Measurements from ENCODE around the gene SH3PXD2A. TPM values are rescaled to one million over a fixed set of nuclear protein-coding genes. Genes with fewer than 3 reads are reported as not detected.
A peak's percentile ranks its signal among the peaks of the same experiment; 100 is the strongest.

SH3PXD2A gene, protein sequence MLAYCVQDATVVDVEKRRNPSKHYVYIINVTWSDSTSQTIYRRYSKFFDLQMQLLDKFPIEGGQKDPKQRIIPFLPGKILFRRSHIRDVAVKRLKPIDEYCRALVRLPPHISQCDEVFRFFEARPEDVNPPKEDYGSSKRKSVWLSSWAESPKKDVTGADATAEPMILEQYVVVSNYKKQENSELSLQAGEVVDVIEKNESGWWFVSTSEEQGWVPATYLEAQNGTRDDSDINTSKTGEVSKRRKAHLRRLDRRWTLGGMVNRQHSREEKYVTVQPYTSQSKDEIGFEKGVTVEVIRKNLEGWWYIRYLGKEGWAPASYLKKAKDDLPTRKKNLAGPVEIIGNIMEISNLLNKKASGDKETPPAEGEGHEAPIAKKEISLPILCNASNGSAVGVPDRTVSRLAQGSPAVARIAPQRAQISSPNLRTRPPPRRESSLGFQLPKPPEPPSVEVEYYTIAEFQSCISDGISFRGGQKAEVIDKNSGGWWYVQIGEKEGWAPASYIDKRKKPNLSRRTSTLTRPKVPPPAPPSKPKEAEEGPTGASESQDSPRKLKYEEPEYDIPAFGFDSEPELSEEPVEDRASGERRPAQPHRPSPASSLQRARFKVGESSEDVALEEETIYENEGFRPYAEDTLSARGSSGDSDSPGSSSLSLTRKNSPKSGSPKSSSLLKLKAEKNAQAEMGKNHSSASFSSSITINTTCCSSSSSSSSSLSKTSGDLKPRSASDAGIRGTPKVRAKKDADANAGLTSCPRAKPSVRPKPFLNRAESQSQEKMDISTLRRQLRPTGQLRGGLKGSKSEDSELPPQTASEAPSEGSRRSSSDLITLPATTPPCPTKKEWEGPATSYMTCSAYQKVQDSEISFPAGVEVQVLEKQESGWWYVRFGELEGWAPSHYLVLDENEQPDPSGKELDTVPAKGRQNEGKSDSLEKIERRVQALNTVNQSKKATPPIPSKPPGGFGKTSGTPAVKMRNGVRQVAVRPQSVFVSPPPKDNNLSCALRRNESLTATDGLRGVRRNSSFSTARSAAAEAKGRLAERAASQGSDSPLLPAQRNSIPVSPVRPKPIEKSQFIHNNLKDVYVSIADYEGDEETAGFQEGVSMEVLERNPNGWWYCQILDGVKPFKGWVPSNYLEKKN
- total RNA-seq: 10 to 100 TPM; 24.5 to 58.2 (median 31.9) TPM
- polyA plus RNA-seq: 10 to 100 TPM; 19.0 to 23.6 (median 19.2) TPM

DNA sequence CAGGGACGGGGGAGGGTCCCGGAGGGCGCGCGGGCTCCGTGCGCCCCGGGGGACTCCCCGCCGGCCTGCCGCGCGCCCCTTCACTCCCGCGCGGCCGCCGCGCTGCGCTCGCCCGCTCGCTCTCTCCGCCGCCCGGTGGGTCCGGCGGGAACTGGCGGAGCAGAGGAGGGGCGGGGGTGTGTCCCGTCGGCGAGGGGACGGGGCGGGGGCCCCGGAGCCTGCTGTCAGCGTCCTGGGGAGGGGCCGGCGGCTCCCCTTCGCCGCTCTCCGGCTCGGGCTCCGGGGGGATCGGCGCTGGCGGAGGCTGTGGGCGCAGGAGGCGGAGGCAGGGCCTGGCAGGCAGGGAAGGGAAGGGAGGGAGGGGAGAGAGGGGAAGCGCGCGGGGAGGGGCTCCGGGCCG, at the start of gene SH3PXD2A:
SH3PXD2A (minus strand) TSS at position 153 of the 400 bp plus-strand sequence. CDS start 310 bp downstream, outside the sequence.
- WGBS, 2 donors: 1% methylated on average over 54 of the region's 54 CpGs
- no peak for TF ChIP-seq POLR2A (IDR thresholded peaks at IDR 0.05)
- TF ChIP-seq, protein P1, sequence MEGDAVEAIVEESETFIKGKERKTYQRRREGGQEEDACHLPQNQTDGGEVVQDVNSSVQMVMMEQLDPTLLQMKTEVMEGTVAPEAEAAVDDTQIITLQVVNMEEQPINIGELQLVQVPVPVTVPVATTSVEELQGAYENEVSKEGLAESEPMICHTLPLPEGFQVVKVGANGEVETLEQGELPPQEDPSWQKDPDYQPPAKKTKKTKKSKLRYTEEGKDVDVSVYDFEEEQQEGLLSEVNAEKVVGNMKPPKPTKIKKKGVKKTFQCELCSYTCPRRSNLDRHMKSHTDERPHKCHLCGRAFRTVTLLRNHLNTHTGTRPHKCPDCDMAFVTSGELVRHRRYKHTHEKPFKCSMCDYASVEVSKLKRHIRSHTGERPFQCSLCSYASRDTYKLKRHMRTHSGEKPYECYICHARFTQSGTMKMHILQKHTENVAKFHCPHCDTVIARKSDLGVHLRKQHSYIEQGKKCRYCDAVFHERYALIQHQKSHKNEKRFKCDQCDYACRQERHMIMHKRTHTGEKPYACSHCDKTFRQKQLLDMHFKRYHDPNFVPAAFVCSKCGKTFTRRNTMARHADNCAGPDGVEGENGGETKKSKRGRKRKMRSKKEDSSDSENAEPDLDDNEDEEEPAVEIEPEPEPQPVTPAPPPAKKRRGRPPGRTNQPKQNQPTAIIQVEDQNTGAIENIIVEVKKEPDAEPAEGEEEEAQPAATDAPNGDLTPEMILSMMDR (IDR thresholded peaks at IDR 0.05): peak in 1 of 4 experiments; percentile 24
- peak in 3 of 4 donors; percentile 15 to 54 (median 43) for TF ChIP-seq POLR2AphosphoS5 (IDR thresholded peaks at IDR 0.05)
- TF ChIP-seq EP300 (IDR thresholded peaks at IDR 0.05): no peak
- intact Hi-C loops (cut with DNase I): loop anchor here (5.0 to 10.0 kb wide), 2 partner anchors 83 to 261 kb away; no protein-coding TSS in a partner anchor
- Histone ChIP-seq H3K4me3 (peak within 1 kb of the TSS; percentile 57 to 73 (median 66)), H3K36me3 (no peaks in the 10 kb centered on the region), H3K4me1 (peaks cover 0 to 57% (median 40%) of the 10 kb centered on the region in 4 donors), H3K27ac (peak within 1 kb of the TSS; percentile 73 to 85 (median 78)), H3K27me3 (no peaks in the 10 kb centered on the region), H3K9me3 (no peaks in the 10 kb centered on the region)
- peak; percentile 73 for DNase-seq

GRCh38 chr10:103901299-103901698, 45.9 kb upstream of the SH3PXD2A start:
- no peak for DNase-seq
- H3K9me3 ChIP-seq: no peaks in the 10 kb centered on the region
- H3K4me3 ChIP-seq: no peak overlapping the region
- intact Hi-C loops (cut with DNase I): loop anchor here (10.0 kb wide), 1 partner anchor 334 kb away; the partner anchor contains the start of gene CFAP43
- H3K27me3 ChIP-seq: no peaks in the 10 kb centered on the region
- H3K36me3 ChIP-seq: peaks cover 4 to 65% (median 23%) of the 10 kb centered on the region in 4 donors
- TF ChIP-seq POLR2A (IDR thresholded peaks at IDR 0.05): no peak
- no peak for TF ChIP-seq EP300 (IDR thresholded peaks at IDR 0.05)
- TF ChIP-seq, protein P1 (IDR thresholded peaks at IDR 0.05): no peak
- TF ChIP-seq POLR2AphosphoS5 (IDR thresholded peaks at IDR 0.05): no peak
- 78 to 87% methylated on average over 5 of the region's 5 CpGs for WGBS, 2 donors
- no peaks in the 10 kb centered on the region for H3K4me1 ChIP-seq
- no peak overlapping the region for H3K27ac ChIP-seq

- Histone ChIP-seq H3K9me3 (no peaks in the 10 kb centered on the region), H3K4me1 (peaks cover 0 to 14% (median 10%) of the 10 kb centered on the region in 4 donors), H3K27ac (no peak overlapping the region), H3K4me3 (no peak overlapping the region), H3K36me3 (peaks cover 4 to 61% (median 19%) of the 10 kb centered on the region in 4 donors), H3K27me3 (no peaks in the 10 kb centered on the region)
- TF ChIP-seq POLR2A (IDR thresholded peaks at IDR 0.05) (no peak), EP300 (IDR thresholded peaks at IDR 0.05) (no peak), POLR2AphosphoS5 (IDR thresholded peaks at IDR 0.05) (no peak)
- TF ChIP-seq, protein P1 (IDR thresholded peaks at IDR 0.05): no peak
- 97 to 98% methylated on average over 5 of the region's 5 CpGs for WGBS, 2 donors
- DNase-seq: no peak
- intact Hi-C loops (cut with DNase I): no loop called here
Observed at GRCh38 chr10:103899312-103899711, 43.9 kb upstream of the SH3PXD2A start.

GRCh38 chr10:103897241-103897774, 41.9 kb upstream of the SH3PXD2A start:
- H3K4me1 ChIP-seq: peaks cover 0 to 21% (median 15%) of the 10 kb centered on the region in 4 donors
- peaks cover 4 to 55% (median 19%) of the 10 kb centered on the region in 4 donors for H3K36me3 ChIP-seq
- DNase-seq: no peak
- TF ChIP-seq POLR2A (IDR thresholded peaks at IDR 0.05): no peak
- TF ChIP-seq EP300 (IDR thresholded peaks at IDR 0.05): no peak
- TF ChIP-seq POLR2AphosphoS5 (IDR thresholded peaks at IDR 0.05): no peak
- TF ChIP-seq, protein P1 (IDR thresholded peaks at IDR 0.05): no peak
- no peak overlapping the region for H3K4me3 ChIP-seq
- H3K27ac ChIP-seq: no peak overlapping the region
- 91% methylated on average over 7 of the region's 7 CpGs for WGBS, 2 donors
- H3K27me3 ChIP-seq: no peaks in the 10 kb centered on the region
- intact Hi-C loops (cut with DNase I): no loop called here
- no peaks in the 10 kb centered on the region for H3K9me3 ChIP-seq

Measured in sigmoid colon (tissue), 7 donors.